Measurements from ENCODE around the gene PLSCR4.
A peak's percentile ranks its signal among the peaks of the same experiment; 100 is the strongest.
"Not testable (repeated sequence)": the region's sequence is repeated elsewhere in the genome, so short reads cannot be mapped to it uniquely, and the experiment has no call there.

PLSCR4 gene

GRCh38 chr3:146250449-146251382, at the start of gene PLSCR4:
Gene PLSCR4 (minus strand): TSS chr3:146251105. CDS start chr3:146222071, 29,034 bp downstream.
- H3K9ac ChIP-seq (ENCODE audit: low read depth in 1 of 2, low read length in 2 of 2): peak within 1 kb of the TSS; percentile 75 to 86
- H3K27me3 ChIP-seq (ENCODE audit: control insufficient read depth in 2 of 2, insufficient read depth in 2 of 2, low read length in 2 of 2): no peaks in the 10 kb centered on the region
- H3K4me1 ChIP-seq (ENCODE audit: control insufficient read depth in 2 of 2, insufficient read depth in 2 of 2, low read length in 2 of 2): peaks cover 4 to 5% of the 10 kb centered on the region in 2 donors
- no peaks in the 10 kb centered on the region for H3K9me3 ChIP-seq (ENCODE audit: control insufficient read depth in 2 of 2, low read length in 2 of 2)
- peak within 1 kb of the TSS; percentile 90 for H3K27ac ChIP-seq (ENCODE audit: low read depth in 2 of 2, low read length in 2 of 2)
- H3K36me3 ChIP-seq (ENCODE audit: control insufficient read depth in 2 of 2, insufficient read depth in 2 of 2, low read length in 2 of 2): no peaks in the 10 kb centered on the region
- peak within 1 kb of the TSS; percentile 83 to 86 for H3K4me3 ChIP-seq (ENCODE audit: low read length in 2 of 2)

GRCh38 chr3:146293401-146293800, 42.5 kb upstream of the PLSCR4 start:
- H3K4me3 ChIP-seq (ENCODE audit: low read length in 2 of 2); H3K4me1 ChIP-seq (ENCODE audit: control insufficient read depth in 2 of 2, insufficient read depth in 2 of 2, low read length in 2 of 2); H3K27me3 ChIP-seq (ENCODE audit: control insufficient read depth in 2 of 2, insufficient read depth in 2 of 2, low read length in 2 of 2); H3K27ac ChIP-seq (ENCODE audit: low read depth in 2 of 2, low read length in 2 of 2); H3K9me3 ChIP-seq (ENCODE audit: control insufficient read depth in 2 of 2, low read length in 2 of 2); H3K9ac ChIP-seq (ENCODE audit: low read depth in 1 of 2, low read length in 2 of 2); H3K36me3 ChIP-seq (ENCODE audit: control insufficient read depth in 2 of 2, insufficient read depth in 2 of 2, low read length in 2 of 2): not testable (repeated sequence)

- H3K4me1 ChIP-seq (ENCODE audit: control insufficient read depth in 2 of 2, insufficient read depth in 2 of 2, low read length in 2 of 2): no peaks in the 10 kb centered on the region
- H3K9me3 ChIP-seq (ENCODE audit: control insufficient read depth in 2 of 2, low read length in 2 of 2): no peaks in the 10 kb centered on the region
- no peak overlapping the region for H3K27ac ChIP-seq (ENCODE audit: low read depth in 2 of 2, low read length in 2 of 2)
- H3K36me3 ChIP-seq (ENCODE audit: control insufficient read depth in 2 of 2, insufficient read depth in 2 of 2, low read length in 2 of 2): no peaks in the 10 kb centered on the region
- H3K27me3 ChIP-seq (ENCODE audit: control insufficient read depth in 2 of 2, insufficient read depth in 2 of 2, low read length in 2 of 2): no peaks in the 10 kb centered on the region
- no peak overlapping the region for H3K9ac ChIP-seq (ENCODE audit: low read depth in 1 of 2, low read length in 2 of 2)
- H3K4me3 ChIP-seq (ENCODE audit: low read length in 2 of 2): no peak overlapping the region
Observed at GRCh38 chr3:146283781-146284445, 33.0 kb upstream of the PLSCR4 start.

- no peaks in the 10 kb centered on the region for H3K4me1 ChIP-seq (ENCODE audit: control insufficient read depth in 2 of 2, insufficient read depth in 2 of 2, low read length in 2 of 2)
Observed at GRCh38 chr3:146280864-146281263, 30.0 kb upstream of the PLSCR4 start.

DNA sequence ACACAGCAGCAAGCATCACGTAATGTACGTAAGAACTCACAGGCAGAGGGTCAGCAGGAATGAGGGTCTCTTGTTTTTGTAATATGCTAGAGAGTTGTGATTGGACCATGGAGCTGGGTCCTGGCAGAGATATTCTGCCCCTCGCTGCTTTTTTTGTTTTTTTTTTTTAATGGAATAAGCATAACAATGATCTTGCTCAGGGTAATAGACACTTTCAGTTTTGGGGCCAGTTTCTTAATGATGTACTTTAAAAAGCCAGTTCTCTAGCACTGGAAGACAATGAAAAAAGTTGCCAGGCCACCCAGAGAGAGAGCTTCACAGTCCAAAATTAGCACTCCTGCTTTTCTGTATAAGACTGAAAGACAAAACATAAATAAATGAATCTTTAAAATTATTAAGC, 29.0 kb upstream of the PLSCR4 start:
- Histone ChIP-seq H3K9me3 (ENCODE audit: control insufficient read depth in 2 of 2, low read length in 2 of 2) (no peaks in the 10 kb centered on the region), H3K9ac (ENCODE audit: low read depth in 1 of 2, low read length in 2 of 2) (no peak overlapping the region), H3K4me1 (ENCODE audit: control insufficient read depth in 2 of 2, insufficient read depth in 2 of 2, low read length in 2 of 2) (no peaks in the 10 kb centered on the region), H3K4me3 (ENCODE audit: low read length in 2 of 2) (no peak overlapping the region), H3K27ac (ENCODE audit: low read depth in 2 of 2, low read length in 2 of 2) (no peak overlapping the region), H3K27me3 (ENCODE audit: control insufficient read depth in 2 of 2, insufficient read depth in 2 of 2, low read length in 2 of 2) (no peaks in the 10 kb centered on the region), H3K36me3 (ENCODE audit: control insufficient read depth in 2 of 2, insufficient read depth in 2 of 2, low read length in 2 of 2) (no peaks in the 10 kb centered on the region)

More at GRCh38 chr3:146280864-146281263, 30.0 kb upstream of the PLSCR4 start:
- Histone ChIP-seq H3K9ac (ENCODE audit: low read depth in 1 of 2, low read length in 2 of 2) (no peak overlapping the region), H3K27me3 (ENCODE audit: control insufficient read depth in 2 of 2, insufficient read depth in 2 of 2, low read length in 2 of 2) (no peaks in the 10 kb centered on the region), H3K27ac (ENCODE audit: low read depth in 2 of 2, low read length in 2 of 2) (no peak overlapping the region), H3K9me3 (ENCODE audit: control insufficient read depth in 2 of 2, low read length in 2 of 2) (no peaks in the 10 kb centered on the region), H3K36me3 (ENCODE audit: control insufficient read depth in 2 of 2, insufficient read depth in 2 of 2, low read length in 2 of 2) (no peaks in the 10 kb centered on the region), H3K4me3 (ENCODE audit: low read length in 2 of 2) (no peak overlapping the region)

GRCh38 chr3:146279013-146279412, 28.1 kb upstream of the PLSCR4 start:
- Histone ChIP-seq H3K36me3 (ENCODE audit: control insufficient read depth in 2 of 2, insufficient read depth in 2 of 2, low read length in 2 of 2) (no peaks in the 10 kb centered on the region), H3K9me3 (ENCODE audit: control insufficient read depth in 2 of 2, low read length in 2 of 2) (no peaks in the 10 kb centered on the region), H3K27ac (ENCODE audit: low read depth in 2 of 2, low read length in 2 of 2) (no peak overlapping the region), H3K4me3 (ENCODE audit: low read length in 2 of 2) (no peak overlapping the region), H3K4me1 (ENCODE audit: control insufficient read depth in 2 of 2, insufficient read depth in 2 of 2, low read length in 2 of 2) (no peaks in the 10 kb centered on the region), H3K27me3 (ENCODE audit: control insufficient read depth in 2 of 2, insufficient read depth in 2 of 2, low read length in 2 of 2) (no peaks in the 10 kb centered on the region), H3K9ac (ENCODE audit: low read depth in 1 of 2, low read length in 2 of 2) (no peak overlapping the region)

- Histone ChIP-seq H3K36me3 (ENCODE audit: control insufficient read depth in 2 of 2, insufficient read depth in 2 of 2, low read length in 2 of 2) (no peaks in the 10 kb centered on the region), H3K9ac (ENCODE audit: low read depth in 1 of 2, low read length in 2 of 2) (no peak overlapping the region), H3K27me3 (ENCODE audit: control insufficient read depth in 2 of 2, insufficient read depth in 2 of 2, low read length in 2 of 2) (no peaks in the 10 kb centered on the region), H3K4me3 (ENCODE audit: low read length in 2 of 2) (no peak overlapping the region), H3K27ac (ENCODE audit: low read depth in 2 of 2, low read length in 2 of 2) (no peak overlapping the region), H3K9me3 (ENCODE audit: control insufficient read depth in 2 of 2, low read length in 2 of 2) (no peaks in the 10 kb centered on the region), H3K4me1 (ENCODE audit: control insufficient read depth in 2 of 2, insufficient read depth in 2 of 2, low read length in 2 of 2) (no peaks in the 10 kb centered on the region)
Observed at GRCh38 chr3:146277953-146278631, 27.2 kb upstream of the PLSCR4 start.

DNA sequence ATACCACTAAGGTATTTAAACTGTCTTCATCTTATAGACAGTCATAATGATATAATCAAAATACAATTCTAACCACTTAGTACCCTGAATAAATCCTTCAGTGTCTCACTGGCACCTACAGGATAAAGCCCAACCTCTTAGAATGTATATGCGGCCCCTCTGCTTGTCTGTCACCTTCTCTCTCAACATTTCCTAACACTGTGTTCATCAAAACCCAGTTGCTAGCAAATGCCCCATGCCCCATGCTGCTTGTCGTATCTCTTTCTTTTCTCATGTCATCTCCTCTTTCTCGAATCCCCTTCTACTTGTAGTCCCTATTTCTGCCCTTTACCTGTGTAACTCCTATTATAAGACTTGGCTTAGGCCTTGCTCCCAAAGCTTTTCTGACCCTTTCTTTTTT, 24.6 kb upstream of the PLSCR4 start:
- no peaks in the 10 kb centered on the region for H3K4me1 ChIP-seq (ENCODE audit: control insufficient read depth in 2 of 2, insufficient read depth in 2 of 2, low read length in 2 of 2)
- no peak overlapping the region for H3K9ac ChIP-seq (ENCODE audit: low read depth in 1 of 2, low read length in 2 of 2)
- peak overlapping the region in 1 of 2 donors; percentile 3 for H3K27ac ChIP-seq (ENCODE audit: low read depth in 2 of 2, low read length in 2 of 2)
- H3K27me3 ChIP-seq (ENCODE audit: control insufficient read depth in 2 of 2, insufficient read depth in 2 of 2, low read length in 2 of 2): no peaks in the 10 kb centered on the region
- no peaks in the 10 kb centered on the region for H3K36me3 ChIP-seq (ENCODE audit: control insufficient read depth in 2 of 2, insufficient read depth in 2 of 2, low read length in 2 of 2)
- H3K9me3 ChIP-seq (ENCODE audit: control insufficient read depth in 2 of 2, low read length in 2 of 2): no peaks in the 10 kb centered on the region
- no peak overlapping the region for H3K4me3 ChIP-seq (ENCODE audit: low read length in 2 of 2)

GRCh38 chr3:146274833-146275232, 23.9 kb upstream of the PLSCR4 start:
- Histone ChIP-seq H3K27ac (ENCODE audit: low read depth in 2 of 2, low read length in 2 of 2) (peak overlapping the region in 1 of 2 donors; percentile 53), H3K36me3 (ENCODE audit: control insufficient read depth in 2 of 2, insufficient read depth in 2 of 2, low read length in 2 of 2) (no peaks in the 10 kb centered on the region), H3K9me3 (ENCODE audit: control insufficient read depth in 2 of 2, low read length in 2 of 2) (no peaks in the 10 kb centered on the region), H3K27me3 (ENCODE audit: control insufficient read depth in 2 of 2, insufficient read depth in 2 of 2, low read length in 2 of 2) (no peaks in the 10 kb centered on the region), H3K9ac (ENCODE audit: low read depth in 1 of 2, low read length in 2 of 2) (no peak overlapping the region), H3K4me3 (ENCODE audit: low read length in 2 of 2) (no peak overlapping the region), H3K4me1 (ENCODE audit: control insufficient read depth in 2 of 2, insufficient read depth in 2 of 2, low read length in 2 of 2) (no peaks in the 10 kb centered on the region)
